Fibroblast of skin of right quadriceps (primary cell): ENCODE measurements around the gene ADAP1.
"Not testable (repeated sequence)": the region's sequence is repeated elsewhere in the genome, so short reads cannot be mapped to it uniquely, and the experiment has no call there.

Experiments used
- DNase-seq: peaks from one replicate; pipeline ENCODE4 v3.0.0-alpha.2; 2013

ADAP1 gene

DNA sequence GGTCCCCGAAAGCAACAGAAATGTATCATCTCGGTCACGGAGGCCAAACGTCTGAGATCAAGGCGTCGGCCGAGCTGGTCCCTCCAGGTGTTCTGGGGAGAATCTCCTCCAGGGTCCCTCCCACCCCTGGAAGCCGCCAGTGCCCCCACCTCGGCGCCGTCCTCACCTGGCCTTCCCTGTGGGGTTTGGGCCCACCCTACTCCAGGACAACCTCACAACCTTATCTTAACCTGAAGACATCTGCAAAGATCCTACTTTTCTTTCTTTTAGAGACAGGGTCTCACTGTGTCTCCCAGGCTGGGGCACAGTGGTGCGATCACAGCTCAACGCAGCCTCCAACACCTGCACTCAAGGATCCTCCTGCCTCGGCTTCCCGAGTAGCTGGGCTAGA is 33.4 kb downstream of the ADAP1 start:
- DNase-seq: no peak

DNA sequence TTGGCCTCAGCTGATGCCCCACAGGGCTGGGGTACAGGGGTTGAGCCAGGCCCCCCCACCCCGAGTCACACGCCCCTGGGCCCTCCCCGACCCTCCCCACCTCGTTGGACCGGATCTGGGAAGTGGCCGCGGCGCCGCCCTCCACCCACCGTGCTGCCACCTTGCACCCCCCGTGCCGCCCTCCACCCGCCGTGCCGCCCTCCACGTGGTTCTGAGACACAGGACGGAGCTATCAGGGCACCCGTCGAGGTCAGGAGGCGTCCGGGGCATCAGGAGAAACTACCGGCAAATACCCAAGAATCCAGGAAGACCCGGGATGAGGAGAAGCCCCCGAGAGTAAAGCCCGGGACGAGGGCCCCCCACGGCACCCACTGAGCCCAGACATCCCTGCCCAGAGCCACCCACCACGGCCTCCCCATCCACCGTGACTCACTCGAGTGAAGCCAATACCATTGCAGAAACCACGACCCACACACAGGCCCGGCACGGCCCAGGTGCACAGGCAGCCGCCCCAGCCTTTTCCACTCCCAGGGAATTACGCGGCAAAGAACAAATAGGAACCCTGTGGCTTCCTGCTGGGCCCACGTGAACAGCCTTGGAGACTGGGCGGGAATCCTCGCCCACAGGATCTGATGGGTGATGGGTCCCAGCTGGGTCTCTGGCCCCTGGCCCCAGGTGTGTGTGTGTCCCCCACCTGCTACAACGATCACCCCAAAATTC is 34.0 kb downstream of the ADAP1 start:
- no peak for DNase-seq

DNA sequence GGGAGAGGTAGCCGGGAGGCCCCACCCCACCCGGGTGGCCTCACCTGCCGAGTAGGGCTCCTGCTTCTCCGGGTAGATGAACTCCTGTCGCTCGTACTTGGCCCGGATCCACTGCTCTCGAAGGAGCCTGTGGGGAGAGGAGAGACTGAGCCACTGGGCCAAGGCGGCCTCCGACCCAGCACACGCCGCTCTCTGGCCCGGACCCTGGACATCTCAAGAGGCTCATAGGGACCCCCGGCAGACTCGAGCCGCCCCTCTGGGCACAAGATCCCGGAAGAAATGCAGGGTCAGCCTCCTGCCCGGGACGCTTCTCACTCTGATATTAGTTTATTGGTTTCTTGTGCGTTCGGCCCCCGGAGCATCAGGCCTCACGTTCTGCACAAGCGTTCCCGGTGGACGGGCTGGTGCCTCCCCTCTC is 34.5 kb downstream of the ADAP1 start:
- no peak for DNase-seq

DNA sequence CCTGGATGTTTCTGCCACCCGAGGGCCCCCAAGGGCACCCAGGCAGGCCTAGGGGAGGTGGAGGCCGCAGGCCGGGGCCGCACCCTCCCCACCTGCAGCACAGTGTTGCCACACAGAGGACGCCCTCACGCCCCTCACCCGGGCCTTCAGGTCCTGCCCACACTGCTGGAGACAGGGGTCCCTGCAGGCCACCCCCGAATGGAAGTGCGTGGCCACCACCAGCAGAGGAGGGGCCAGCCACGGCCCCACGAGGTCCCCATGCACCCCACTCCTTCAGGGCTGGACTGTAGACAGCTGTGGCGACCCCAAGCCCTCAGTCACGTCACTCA is 35.4 kb downstream of the ADAP1 start:
- no peak for DNase-seq

DNA sequence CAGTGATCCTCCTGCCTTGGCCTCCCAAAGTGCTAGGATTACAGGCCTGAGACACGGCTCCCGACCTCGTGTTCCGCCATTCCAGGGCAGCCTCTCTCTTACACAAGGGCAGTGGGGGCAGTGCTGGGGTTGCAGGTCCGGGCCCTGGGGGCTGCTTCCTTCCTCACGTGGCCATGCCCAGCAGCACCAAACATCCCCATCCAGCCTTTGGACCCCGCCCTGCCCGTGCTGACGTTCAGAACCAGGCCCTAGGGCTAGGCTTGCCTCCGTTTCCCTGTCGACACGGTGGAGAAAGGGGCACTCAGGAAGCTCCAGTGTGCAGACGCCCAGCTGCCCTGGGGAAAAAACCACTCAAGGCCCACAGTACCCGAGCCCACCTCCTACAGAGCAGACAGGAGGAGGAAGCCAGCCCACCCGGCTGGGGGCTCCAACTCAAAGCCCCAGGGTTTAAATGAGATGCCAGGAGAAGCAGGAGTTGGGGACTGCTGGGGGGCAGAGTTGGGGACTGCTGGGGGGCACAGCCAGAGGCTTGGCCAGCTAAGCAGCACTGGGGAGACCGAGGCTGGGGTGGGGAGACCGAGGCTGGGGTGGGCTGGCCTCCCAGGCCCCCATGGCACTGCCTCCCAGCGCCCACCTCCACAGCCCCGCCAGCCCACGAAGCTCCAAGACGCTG is 35.9 kb downstream of the ADAP1 start:
- no peak for DNase-seq

GRCh38 chr7:918118-918425 is 36.4 kb downstream of the ADAP1 start:
- no peak for DNase-seq

DNA sequence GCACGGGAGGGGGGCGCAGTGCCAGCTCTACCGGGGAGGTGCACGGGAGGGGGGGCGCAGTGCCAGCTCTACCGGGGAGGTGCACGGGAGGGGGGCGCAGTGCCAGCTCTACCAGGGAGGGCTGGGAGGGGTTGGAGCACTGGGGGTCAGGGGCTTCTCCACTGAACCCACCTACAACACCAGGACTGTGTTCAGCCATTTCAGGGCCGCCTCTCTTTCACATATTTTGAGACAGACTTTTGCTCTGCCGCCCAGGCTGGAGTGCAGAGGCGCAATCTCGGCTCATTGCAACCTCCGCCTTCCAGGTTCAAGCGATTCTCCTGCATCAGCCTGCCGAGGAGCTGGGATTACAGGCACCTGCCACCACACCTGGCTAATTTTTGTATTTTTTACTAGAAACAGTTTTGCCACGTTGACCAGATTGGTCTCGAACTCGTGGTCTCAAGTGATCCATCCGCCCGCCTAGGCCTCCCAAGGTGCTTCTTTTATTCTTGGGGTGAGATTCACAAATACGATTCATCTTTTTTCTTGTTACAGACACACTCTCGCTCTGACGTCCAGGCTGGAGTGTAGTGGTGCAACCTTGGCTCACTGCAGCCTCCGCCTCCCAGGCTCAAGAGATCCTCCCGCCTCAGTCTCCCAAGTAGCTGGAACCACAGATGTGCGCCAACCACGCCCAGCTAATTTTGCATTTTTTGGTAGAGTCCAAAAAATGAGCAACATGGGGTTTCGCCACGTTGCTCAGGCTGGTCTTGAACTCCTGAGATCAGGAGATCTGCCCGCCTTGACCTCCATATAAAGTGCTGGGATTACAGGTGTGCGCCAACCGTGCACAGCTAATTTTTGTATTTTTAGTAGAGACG is 37.0 kb downstream of the ADAP1 start:
- no peak for DNase-seq

GRCh38 chr7:916291-916941 is 38.1 kb downstream of the ADAP1 start:
- DNase-seq: no peak

DNA sequence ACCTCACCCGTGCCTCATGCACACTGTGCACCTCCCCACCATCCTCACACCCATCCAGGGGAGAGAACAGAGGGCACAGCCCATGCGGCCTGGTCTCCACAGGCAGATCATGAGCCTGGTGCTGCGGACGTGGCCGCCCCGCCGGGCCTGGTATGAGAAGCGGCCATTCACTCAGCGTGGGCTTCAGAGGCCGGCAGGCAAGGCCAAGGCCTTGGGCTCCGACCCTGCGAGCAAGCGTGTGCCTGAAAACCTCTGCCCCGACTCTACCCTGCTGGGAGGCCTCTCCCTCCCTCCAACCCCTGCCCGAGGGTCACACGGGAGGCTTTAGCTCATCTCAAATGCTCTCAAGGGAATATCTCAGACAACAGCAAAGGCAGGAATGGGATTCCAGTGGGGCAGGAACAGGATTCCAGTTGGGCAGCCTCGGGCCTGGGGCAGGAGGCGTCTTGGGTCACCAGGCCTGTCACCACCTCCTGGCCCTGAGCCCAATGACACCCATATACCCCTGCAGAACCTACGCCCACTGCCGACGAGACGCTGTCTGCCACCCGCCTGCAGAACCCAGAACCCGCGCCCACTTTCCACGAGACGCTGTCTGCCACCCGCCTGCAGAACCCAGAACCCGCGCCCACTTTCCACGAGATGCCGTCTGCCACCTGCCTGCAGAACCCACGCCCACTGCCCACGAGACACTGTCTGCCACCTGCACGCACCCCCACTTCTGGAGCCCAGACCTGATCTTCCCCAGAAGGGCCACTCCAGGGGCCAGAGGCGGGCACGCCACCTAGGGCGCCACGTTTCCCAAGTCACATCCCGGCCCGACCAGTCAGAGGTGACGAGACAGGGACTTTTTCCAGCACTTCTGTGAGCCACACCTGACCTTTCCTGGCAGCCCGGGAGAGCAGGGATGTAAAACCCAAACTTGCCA is 38.9 kb downstream of the ADAP1 start:
- no peak for DNase-seq

DNA sequence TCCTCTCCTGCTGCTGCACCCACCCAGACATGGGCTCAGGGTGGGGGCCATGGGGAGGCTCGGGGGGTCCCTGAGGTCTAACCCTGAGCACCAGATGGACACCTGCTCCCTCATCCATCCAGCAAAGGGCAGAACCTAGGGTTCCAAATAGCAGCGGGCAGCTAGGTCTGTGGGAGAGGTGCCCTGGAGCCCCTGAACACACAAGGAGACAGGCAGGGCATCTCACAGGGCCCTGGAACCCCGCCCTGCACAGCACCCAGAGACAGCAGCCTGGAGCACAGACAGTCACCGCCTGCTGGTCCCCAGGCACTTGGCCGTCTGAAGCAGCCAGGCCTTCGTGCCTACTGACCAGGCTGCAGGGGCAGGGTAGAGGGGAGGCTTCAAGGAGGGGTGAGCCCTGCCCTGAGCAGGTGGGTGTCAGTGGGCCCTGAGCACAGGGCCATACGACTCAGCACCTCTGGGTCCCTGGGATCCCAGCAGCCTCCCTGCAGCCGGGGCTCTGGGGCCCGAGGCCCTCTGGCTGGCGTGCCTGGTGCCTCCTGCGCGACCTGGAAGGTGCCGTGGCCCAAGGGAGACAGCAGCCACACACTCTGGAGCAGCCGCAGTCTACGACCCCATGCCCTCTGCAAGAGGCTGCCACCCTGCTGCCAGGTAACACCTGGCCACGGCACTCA is 39.8 kb downstream of the ADAP1 start:
- DNase-seq: no peak

DNA sequence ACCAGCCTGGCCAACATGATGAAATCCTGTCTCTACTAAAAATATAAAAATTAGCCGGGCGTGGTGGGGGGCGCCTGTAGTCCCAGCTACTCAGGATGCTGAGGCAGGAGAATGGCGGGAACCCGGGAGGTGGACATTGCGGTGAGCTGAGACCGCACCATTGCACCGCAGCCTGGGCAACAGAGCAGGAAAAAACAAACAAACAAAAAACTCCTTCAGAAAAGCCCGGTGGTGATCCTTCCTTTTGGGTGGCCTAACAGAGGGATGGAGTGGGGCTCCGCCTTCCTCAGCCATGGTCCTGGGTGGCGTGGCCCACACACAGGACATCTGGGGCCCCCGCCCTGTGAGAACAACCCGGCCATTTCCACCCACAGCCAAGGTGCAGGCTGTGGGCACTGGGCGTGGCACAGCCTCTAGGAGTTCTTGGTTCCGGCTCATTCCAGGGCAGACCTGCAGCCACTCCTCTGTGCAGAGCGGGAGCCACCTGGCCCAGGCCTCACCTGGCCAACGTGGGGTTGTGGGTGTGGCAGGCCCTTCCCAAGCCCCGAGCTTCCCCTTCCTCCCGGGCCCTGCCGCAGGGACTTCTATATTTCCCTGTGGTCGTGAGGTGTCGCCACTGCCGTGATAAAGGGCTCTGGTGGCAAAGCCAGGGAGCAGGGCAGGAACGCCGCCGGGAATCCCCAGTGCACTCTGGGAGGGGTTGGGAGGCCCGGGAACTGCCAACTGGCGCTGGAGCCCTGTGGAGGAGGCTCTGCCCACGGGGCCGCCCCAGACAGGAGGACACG is 40.6 kb downstream of the ADAP1 start:
- DNase-seq: no peak

GRCh38 chr7:911791-912480 is 42.5 kb downstream of the ADAP1 start:
- DNase-seq: no peak

GRCh38 chr7:910931-911431 is 43.5 kb downstream of the ADAP1 start:
- no peak for DNase-seq

DNA sequence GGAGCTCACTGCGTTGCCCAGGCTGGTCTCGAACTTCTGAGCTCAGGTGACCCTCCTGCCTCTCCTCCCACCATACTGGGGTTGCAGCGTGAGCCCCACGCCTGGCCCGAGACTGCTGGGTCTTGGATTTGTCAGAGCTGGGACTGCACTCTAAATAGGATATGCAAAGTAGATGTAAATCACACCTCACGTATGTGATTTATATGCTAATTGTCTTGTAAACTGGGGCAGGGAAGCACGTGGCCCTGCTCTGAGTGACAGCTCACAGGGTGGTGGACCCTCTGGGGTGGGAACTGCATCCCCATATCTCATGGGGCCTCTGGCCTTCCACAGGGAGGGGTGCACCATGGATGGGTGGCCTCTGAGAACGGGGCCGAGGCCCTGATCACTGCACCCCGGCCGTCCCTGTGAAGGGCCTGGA is 44.0 kb downstream of the ADAP1 start:
- DNase-seq: no peak

- DNase-seq: peak; percentile 15
Measured at GRCh38 chr7:909358-910329, 44.8 kb downstream of the ADAP1 start.

- not testable (repeated sequence) for DNase-seq
Measured at GRCh38 chr7:908591-909357, 45.7 kb downstream of the ADAP1 start.

DNA sequence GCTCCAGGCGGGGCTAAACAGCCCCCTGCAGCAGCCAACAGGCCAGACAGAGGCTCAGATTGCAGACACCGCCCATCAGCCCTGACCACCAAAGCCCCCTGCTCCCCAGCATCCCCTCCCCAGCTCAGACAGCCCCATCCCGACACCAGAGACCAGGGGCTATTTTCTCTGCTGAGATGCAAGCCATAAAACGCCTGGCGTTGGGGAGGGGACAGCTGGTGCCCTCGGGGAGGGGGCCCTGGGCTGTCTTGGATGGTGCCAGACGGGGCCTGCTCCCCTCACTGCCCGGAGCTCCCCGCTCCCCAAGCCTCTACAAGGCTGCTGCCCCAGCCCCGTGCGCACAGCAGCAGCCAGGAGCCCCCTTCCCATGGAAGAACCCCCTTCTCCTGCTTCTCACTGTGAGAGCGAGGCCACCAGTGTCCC is 46.3 kb downstream of the ADAP1 start:
- no peak for DNase-seq
